ENCODE data around the gene TUBA3C. TPM values are rescaled to one million over a fixed set of nuclear protein-coding genes. Genes with fewer than 3 reads are reported as not detected.

The TUBA3C gene
- total RNA-seq, 1 donor from 2014 or later, result not detected

DNA sequence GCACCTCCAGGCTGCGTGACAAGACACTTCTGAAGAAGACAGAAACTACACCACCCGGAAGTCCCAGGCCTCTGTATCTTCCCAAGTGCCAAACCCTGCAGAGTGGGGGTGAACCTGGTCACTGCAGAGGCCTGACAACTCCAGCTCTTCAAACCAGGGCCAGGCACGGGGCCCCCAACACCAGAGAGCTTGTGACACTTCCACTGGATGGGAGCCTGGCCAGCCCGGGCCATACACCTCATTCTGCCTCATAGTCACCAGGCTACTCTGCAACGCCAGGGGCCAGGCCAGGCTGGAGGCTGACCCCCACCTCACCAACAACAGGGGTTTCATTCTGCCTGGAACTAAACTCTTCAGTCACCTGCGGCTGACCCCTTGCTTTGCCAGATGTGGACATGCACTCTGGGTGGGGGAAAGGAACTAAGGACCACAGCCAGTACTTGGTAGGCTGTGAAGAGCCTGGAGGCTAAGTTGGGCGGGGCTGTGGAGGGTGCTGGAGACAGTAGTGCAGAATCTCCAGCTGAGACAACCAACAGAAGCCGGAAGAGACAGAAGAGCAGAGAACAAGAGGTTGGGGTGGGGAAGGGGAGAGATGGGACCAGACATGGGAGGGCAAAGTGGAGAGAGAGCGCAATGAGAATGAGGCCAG is 23.0 kb downstream of the TUBA3C start:
- Mint-ChIP-seq H3K4me1 (ENCODE audit: unreplicated experiment) (no peaks in the 10 kb centered on the region), H3K9me3 (peaks cover 8% of the 10 kb centered on the region), H3K27me3 (no peaks in the 10 kb centered on the region), H3K27ac (no peak overlapping the region), H3K4me3 (no peak overlapping the region), H3K36me3 (no peaks in the 10 kb centered on the region)
- TF ChIP-seq, protein P1, sequence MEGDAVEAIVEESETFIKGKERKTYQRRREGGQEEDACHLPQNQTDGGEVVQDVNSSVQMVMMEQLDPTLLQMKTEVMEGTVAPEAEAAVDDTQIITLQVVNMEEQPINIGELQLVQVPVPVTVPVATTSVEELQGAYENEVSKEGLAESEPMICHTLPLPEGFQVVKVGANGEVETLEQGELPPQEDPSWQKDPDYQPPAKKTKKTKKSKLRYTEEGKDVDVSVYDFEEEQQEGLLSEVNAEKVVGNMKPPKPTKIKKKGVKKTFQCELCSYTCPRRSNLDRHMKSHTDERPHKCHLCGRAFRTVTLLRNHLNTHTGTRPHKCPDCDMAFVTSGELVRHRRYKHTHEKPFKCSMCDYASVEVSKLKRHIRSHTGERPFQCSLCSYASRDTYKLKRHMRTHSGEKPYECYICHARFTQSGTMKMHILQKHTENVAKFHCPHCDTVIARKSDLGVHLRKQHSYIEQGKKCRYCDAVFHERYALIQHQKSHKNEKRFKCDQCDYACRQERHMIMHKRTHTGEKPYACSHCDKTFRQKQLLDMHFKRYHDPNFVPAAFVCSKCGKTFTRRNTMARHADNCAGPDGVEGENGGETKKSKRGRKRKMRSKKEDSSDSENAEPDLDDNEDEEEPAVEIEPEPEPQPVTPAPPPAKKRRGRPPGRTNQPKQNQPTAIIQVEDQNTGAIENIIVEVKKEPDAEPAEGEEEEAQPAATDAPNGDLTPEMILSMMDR (conservative IDR thresholded peaks at IDR 0.05), result no peak
- DNase-seq (ENCODE audit: extremely low spot score, unreplicated experiment), result no peak

DNA sequence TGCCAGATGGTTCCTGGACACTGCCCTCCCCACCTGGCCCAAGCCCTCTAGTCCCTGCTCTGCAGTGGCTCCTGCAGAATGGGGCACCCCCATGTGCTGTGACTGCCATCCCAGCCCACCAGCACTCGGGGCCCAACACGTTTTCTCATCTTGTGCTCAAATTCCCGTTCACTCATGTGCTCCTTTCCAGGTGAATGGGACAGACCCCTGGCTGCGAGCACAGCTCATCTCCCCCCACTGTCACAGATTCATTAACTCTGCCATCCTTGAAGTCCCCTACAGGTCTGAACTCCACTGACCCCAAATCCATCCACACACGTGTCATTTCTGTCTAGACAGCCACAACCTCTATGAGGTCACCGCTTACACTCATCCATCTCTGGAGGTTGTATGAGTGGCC is 23.6 kb downstream of the TUBA3C start:
- no peak overlapping the region for H3K27ac Mint-ChIP-seq
- no peak overlapping the region for H3K4me3 Mint-ChIP-seq
- H3K27me3 Mint-ChIP-seq, result no peaks in the 10 kb centered on the region
- peaks cover 8% of the 10 kb centered on the region for H3K9me3 Mint-ChIP-seq
- TF ChIP-seq, protein P1 (conservative IDR thresholded peaks at IDR 0.05), result no peak
- H3K36me3 Mint-ChIP-seq, result no peaks in the 10 kb centered on the region
- H3K4me1 Mint-ChIP-seq (ENCODE audit: unreplicated experiment), result no peaks in the 10 kb centered on the region
- no peak for DNase-seq (ENCODE audit: extremely low spot score, unreplicated experiment)

DNA sequence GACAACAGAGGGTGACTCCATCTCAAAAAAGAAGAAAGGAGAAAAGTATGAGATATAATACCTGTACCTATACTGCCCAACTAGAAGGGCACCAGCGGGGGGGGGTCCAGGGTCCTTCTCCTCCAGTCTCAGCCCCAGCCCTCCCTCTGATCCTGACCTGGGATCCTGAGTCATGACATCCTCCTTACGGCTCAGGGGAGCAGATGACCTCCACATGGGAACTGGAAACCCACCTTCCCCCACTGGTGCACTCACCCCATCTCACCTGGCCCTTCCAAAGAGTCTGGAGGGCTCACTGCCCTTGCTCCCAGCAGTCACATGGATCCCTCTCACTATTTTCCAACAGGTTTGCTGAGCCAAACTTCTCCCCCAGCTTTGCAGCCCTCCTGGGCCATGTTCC is 24.2 kb downstream of the TUBA3C start:
- H3K36me3 Mint-ChIP-seq, result no peaks in the 10 kb centered on the region
- H3K4me3 Mint-ChIP-seq, result no peak overlapping the region
- no peaks in the 10 kb centered on the region for H3K27me3 Mint-ChIP-seq
- DNase-seq (ENCODE audit: extremely low spot score, unreplicated experiment), result no peak
- peaks cover 8% of the 10 kb centered on the region for H3K9me3 Mint-ChIP-seq
- H3K4me1 Mint-ChIP-seq (ENCODE audit: unreplicated experiment), result no peaks in the 10 kb centered on the region
- TF ChIP-seq, protein P1 (conservative IDR thresholded peaks at IDR 0.05), result no peak
- no peak overlapping the region for H3K27ac Mint-ChIP-seq

DNA sequence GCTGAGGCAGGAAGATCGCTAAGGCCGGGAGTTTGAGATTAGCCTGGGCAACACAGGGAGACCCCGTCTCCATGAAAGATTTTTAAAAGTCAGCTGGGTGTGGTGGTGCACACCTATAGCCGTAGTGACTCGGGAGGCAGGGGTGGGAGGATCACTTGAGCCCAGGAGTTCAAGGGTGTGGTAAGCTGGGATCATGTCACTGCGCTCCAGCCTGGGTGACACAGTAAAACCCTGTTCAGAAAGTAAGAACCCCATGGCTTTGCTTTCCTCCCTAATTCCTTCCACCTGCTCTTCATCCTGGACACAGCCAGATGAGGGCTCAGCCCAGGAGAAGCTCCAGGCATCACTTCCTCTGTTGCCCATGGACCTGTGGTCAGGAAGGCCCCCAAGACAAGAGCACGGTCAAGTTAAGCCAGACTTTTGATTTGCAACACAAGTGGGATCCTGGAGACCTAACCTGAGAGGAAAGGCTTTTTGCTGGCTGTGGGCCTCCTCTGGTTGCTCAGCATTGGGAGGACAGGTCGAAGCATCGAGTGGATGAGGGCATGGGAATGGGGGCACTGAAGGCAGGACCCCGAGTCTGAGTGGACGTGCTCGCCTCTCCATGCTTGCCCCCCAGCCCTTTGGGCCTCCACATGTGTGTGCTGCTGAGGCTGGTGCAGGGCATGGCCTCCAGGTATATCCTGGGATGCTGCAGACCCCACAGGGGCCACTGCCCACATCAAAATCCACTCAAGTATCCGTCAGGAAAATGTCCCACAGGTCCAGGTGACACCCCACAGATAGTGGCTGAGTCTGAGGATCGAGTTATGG is 25.4 kb downstream of the TUBA3C start:
- Mint-ChIP-seq H3K4me3 (no peak overlapping the region), H3K36me3 (no peaks in the 10 kb centered on the region), H3K27me3 (no peaks in the 10 kb centered on the region), H3K27ac (no peak overlapping the region), H3K4me1 (ENCODE audit: unreplicated experiment) (no peaks in the 10 kb centered on the region), H3K9me3 (peaks cover 8% of the 10 kb centered on the region)
- DNase-seq (ENCODE audit: extremely low spot score, unreplicated experiment), result no peak
- TF ChIP-seq, protein P1 (conservative IDR thresholded peaks at IDR 0.05), result no peak

DNA sequence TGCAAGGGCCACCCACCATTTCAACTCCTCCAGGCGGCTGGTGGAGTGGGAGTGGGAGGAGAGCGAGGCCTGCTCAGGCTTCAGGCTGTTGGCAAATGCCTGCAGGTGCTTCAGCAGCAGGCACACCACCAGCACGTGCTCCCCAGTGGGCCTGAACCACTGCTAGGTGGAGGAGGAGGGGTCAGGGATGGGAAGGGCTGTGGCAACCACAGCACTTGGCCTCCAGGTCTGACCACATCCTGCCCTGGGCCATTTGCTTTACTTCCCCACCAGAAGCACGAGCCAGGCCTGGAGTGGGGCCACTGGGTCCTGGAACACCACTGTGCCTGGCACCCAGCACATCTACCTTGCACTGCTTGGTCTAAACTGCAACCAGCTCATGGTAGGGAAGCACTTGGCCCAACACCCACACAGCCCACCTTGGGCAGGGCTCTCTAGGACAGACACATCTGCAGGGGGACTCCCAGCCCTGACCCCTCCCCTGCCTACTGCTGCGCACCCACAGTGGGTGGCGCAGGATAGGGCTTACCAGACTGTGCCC is 26.2 kb downstream of the TUBA3C start:
- Mint-ChIP-seq H3K27ac (no peak overlapping the region), H3K9me3 (peaks cover 8% of the 10 kb centered on the region), H3K4me3 (no peak overlapping the region), H3K36me3 (no peaks in the 10 kb centered on the region), H3K4me1 (ENCODE audit: unreplicated experiment) (no peaks in the 10 kb centered on the region), H3K27me3 (no peaks in the 10 kb centered on the region)
- TF ChIP-seq, protein P1 (conservative IDR thresholded peaks at IDR 0.05), result no peak
- no peak for DNase-seq (ENCODE audit: extremely low spot score, unreplicated experiment)
